Adipose tissue (tissue), 3 donors: ENCODE data around the gene EVI5L. TPM values are rescaled to one million over a fixed set of nuclear protein-coding genes. Genes with fewer than 3 reads are reported as not detected.

Source experiments
- H3K27ac ChIP-seq: one replicate; pipeline ENCODE4 v1.5.1; 2013; ENCODE audit warnings: low read depth, low read length
- WGBS, 3 donors: extraction: QIAGEN DNeasy Blood & Tissue Kit; methylation state at CpG; one replicate each; pipeline ENCODE4 v1.1.7; 2013; 5-methylcytosine and 5-hydroxymethylcytosine counted together
- polyA plus RNA-seq, 3 donors: library from polyadenylated mRNA; stranded (reverse); fragments of 200-250 nt; gene quantifications; one replicate each; pipeline ENCODE4 v1.2.3, GENCODE V29; 2013
- donor health status: healthy with polysubstance abuse.
- donor health status: Bipolar disorder and iron deficiency.
- donor health status: healthy.

Gene EVI5L
- polyA plus RNA-seq, 3 donors, result 3.9 to 10.2 (median 8.4) TPM

DNA sequence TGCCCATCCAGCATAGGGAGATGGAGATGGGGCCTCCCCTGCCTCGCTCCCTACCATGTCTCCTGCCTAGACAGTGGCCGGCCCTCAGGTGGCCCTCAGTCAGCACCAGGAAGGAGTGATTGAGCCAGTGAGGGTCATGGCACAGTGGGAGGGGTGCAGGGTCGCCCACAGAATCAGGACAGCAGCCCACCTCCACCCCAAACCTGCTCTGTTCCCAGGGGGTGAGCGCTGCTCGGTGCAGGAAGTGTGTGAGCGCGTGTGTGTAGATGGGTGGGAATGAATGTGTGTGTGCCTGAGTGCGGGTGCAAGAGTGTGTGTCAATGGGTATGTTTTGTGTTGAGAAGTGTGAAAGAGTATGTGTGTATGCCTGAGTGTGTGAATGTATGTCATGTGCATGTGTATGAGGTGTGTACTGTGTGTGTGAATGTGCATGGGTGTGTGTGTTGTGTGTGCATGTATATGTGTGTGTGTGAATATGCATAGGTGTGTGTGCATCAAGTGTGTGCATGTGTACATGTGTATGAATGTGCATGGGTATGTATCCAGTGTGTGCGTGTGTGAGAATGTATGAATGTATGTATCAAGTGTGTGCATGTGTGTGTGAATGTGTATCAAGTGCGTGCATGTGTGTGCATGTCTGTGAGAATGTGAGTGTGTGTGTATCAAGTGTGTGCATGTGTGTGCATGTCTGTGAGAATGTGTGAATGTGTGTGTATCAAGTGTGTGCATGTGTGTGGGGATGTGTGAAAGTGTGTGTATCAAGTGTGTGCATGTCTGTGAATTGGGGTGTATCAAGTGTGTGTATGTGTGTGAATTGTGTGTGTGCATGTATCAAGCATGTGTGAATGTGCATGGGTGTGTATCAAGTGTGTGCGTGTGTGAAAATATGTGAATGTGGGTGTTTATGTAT is 12.0 kb downstream of the EVI5L start:
- 88 to 91% (median 88%) methylated on average over 11 of the region's 11 CpGs for WGBS, 3 donors
- H3K27ac ChIP-seq, result no peak overlapping the region

- WGBS, 3 donors, result 94 to 98% (median 98%) methylated on average over 12 of the region's 12 CpGs
- H3K27ac ChIP-seq, result no peak overlapping the region
Observed at GRCh38 chr19:7842661-7843294, 12.8 kb downstream of the EVI5L start.

- no peak overlapping the region for H3K27ac ChIP-seq
- 87 to 90% (median 89%) methylated on average over 6 of the region's 6 CpGs for WGBS, 3 donors
Observed at GRCh38 chr19:7843521-7843920, 13.5 kb downstream of the EVI5L start.

GRCh38 chr19:7844405-7844804 is 14.4 kb downstream of the EVI5L start:
- WGBS, 3 donors, result 78 to 94% (median 90%) methylated on average over 5 of the region's 5 CpGs

DNA sequence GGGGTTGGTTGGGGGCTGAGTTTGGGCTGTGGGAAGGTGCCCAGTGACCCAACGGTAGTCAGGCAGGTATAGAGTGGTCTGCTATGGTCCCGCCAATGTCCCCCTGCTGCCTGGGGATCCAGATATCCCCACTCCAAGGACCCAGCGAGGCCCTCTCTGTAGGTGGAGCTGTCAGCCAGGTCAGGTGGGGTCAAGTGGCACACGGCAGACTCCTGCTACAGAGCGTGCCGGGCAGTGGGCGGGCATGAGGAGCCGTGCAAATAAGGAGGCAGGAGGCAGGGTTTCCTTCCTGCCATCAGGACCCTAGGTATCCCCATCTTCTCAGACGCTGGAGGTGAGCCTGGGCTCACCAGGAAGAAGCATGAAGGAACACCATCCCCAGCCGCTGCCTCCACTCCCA is 14.9 kb downstream of the EVI5L start:
- 85 to 90% (median 86%) methylated on average over 9 to 10 of the region's 10 CpGs for WGBS, 3 donors
- no peak overlapping the region for H3K27ac ChIP-seq

More at GRCh38 chr19:7844405-7844804, 14.4 kb downstream of the EVI5L start:
- no peak overlapping the region for H3K27ac ChIP-seq

DNA sequence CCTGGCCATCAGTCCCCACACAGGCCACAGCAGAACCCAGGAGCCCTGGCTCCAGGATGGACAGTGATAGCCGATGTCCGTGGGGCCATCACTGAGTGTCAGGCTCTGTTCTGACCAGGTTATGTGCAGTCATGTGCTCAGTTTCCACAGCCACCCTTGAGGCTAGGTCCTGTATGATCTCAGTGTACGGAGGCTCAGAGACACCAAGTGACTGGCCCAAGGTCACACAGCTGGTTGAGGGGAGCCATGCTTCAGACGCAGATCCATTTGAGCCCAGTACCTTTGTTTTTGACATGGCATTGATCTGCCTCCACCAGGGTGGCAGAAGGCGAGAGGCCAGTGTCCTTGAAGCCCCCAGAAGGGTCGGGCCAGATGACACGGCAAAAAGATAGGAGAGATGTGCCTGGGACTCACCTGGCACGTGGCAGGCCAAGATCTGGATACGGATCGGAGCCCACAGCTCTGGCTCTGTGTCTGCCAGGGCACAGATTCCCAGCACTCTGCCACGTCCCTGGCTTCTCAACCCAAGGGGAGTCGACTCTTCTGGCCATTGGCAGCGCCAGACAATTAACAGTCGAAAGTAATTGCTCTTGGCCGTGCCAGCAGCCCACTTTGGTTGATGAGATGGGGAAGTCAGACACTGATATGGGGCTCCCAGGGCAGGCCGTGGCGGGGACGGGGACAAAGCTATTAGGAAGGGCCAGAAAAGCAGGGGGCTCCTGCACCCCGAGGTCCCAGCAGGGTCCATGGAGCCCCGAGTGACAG is 15.6 kb downstream of the EVI5L start:
- WGBS, 3 donors, result 89 to 90% (median 89%) methylated on average over 19 to 20 of the region's 20 CpGs
- H3K27ac ChIP-seq, result no peak overlapping the region

- WGBS, 3 donors, result 80 to 93% (median 83%) methylated on average over 19 of the region's 19 CpGs
- H3K27ac ChIP-seq, result no peak overlapping the region
Observed at GRCh38 chr19:7846155-7846646, 16.2 kb downstream of the EVI5L start.

DNA sequence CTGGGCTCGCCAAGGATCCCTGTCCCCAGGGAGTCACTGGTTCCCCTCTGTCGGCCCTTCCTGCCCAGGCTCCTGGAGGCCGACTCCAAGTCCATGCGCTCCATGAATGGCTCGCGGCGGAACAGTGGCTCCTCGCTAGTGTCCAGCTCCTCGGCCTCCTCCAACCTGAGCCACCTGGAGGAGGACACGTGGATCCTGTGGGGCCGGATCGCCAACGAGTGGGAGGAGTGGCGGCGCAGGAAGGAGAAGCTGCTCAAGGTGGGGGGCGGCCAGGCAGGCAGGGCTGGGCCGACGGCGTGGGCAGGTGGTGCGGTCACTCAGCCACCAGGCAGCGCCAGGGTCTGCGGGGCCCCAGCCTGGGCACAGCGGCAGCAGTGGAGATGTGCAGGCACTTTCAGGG is 17.6 kb downstream of the EVI5L start:
- H3K27ac ChIP-seq, result no peak overlapping the region
- 91 to 92% (median 92%) methylated on average over 23 of the region's 23 CpGs for WGBS, 3 donors

DNA sequence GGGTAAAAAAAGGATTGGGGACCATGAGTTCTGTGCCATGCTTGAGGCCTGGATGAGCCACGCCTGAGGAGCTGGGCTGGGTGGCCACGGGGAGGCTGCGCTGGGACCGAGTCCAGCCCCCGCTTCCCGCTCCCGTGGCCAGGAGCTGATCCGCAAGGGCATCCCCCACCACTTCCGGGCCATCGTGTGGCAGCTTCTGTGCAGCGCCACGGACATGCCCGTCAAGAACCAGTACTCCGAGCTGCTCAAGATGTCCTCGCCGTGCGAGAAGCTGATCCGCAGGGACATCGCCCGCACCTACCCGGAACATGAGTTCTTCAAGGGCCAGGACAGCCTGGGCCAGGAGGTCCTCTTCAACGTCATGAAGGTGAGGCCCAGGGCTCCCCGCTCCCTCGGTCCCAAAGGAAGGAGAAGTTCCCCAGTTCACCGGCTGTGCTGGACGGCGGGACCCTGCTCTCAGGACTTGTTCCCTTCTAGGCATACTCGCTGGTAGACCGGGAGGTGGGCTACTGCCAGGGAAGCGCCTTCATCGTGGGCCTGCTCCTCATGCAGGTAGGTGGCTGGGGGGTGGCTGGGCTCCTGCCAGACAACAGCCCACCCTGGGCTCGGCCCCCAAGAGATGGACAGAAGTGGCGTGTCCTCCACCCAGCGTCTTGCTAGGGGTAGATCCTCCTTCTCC is 18.9 kb downstream of the EVI5L start:
- whole genome bisulfite sequencing, 3 donors, result 92 to 93% (median 92%) methylated on average over 33 to 34 of the region's 34 CpGs
- no peak overlapping the region for H3K27ac ChIP-seq

GRCh38 chr19:7849631-7849999 is 19.6 kb downstream of the EVI5L start:
- no peak overlapping the region for H3K27ac ChIP-seq
- 90 to 97% (median 91%) methylated on average over 9 of the region's 9 CpGs for WGBS, 3 donors

DNA sequence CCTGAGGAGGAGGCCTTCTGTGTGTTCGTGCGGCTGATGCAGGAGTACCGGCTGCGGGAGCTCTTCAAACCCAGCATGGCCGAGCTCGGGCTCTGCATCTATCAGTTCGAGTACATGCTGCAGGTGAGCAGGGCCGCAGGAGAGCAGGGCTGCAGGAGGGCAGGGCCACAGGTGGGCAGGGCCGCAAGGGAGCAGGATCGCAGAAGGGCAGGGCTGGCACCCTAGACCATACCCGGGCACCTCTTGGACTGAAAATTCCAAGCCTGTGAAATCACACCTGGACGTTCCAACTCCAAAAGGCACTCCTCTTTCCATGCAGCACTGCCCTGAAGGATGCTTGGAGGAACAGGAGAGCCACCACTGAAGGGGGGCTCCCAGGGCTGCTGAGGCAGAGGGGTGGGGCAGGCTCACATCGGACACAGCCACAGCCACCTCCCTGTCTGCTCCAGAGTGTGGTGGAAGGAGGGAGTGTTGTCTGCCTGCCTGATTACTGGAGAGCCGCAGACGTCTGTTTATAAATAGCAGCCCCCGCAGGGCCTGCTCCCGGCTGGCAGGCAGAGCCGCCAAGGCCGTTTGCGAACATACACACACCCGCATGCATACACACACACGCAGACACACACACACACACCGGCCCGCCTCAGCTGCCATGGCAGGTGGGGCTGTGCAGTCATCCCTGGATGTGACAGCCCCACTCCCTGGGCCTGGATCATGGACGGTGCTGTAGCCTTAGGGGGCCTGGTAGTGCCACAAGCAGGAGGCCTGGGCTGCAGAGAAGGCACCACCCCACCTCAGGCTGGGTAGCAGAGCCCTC is 20.2 kb downstream of the EVI5L start:
- 73 to 82% (median 75%) methylated on average over 24 to 25 of the region's 25 CpGs for WGBS, 3 donors
- H3K27ac ChIP-seq, result no peak overlapping the region

DNA sequence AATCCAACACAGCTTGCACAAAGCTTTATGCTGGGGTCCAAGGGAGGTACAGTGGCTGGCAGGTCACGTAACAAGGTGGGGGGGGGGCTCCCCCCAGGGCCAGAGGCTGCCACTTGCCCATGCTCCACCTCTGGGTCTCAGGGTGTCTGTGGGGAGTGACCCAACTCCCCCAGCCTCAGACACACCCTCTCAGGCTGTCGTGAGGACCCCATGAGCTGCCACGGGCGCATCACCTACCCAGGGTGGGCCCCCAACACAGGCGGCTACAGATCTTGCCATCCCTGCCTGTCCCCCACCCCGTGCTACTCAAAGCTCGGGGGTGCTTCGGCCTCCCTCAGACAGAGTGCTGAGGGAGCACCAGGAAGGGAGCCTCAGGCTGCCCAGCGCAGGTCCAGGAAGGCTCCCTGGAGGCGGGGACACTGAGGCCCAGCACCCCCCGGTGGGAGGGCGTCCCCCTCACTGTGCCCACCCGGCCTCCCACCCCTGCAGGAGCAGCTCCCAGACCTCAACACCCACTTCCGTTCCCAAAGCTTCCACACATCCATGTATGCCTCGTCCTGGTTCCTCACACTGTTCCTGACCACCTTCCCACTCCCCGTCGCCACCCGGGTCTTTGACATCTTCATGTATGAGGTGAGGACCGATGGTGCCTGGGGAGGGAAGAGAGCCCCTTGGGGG is 21.1 kb downstream of the EVI5L start:
- WGBS, 3 donors, result 83 to 91% (median 88%) methylated on average over 18 to 19 of the region's 19 CpGs
- H3K27ac ChIP-seq, result no peak overlapping the region

DNA sequence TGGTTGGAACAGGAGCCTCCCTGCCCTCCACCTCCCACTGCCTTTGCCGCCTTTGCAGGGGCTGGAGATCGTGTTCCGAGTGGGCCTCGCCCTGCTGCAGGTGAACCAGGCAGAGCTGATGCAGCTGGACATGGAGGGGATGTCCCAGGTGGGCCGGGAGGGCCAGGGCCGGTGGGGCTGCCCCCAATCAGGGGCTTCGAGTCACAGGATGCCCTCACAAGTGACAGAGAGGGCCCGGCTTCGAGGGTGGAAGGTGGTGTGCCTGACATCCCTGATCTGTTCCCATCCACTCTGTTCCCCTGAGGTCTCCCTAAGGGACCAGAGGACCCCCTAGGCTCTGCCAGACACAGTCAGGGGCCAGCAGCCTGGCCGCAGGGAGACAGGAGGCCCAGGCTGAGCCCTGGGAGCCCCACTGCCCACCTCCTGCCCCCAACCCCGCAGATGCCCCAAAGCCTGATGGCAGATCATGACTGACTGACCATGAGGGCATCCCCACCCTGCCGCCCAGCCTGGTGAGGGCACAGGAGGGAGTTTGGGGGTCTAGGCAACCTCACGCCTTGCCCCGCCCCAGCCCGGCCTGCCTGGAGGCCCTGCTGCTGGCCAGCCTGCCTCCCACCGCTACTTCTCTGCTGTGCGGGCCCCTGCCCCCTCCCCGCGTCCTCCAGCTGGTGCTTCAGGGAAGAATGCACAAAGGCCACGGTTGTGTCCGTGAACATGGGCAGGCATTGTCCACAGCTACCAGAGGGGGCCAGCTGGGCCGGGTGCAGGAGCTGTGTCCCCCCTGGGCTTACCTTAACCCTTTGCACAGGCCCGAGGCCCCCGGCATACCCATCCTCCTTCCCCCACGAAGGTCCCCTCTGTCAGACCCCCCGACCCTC is 21.8 kb downstream of the EVI5L start:
- no peak overlapping the region for H3K27ac ChIP-seq

GRCh38 chr19:7852851-7853769 is 23.1 kb downstream of the EVI5L start:
- H3K27ac ChIP-seq, result no peak overlapping the region
- 19 to 34% (median 31%) methylated on average over 45 of the region's 45 CpGs for WGBS, 3 donors

More for the DNA sequence above, 21.8 kb downstream of the EVI5L start:
- 89 to 91% (median 90%) methylated on average over 23 to 26 of the region's 26 CpGs for WGBS, 3 donors

GRCh38 chr19:7853770-7854128 is 23.7 kb downstream of the EVI5L start:
- WGBS, 3 donors, result 53 to 91% (median 87%) methylated on average over 12 of the region's 12 CpGs
- H3K27ac ChIP-seq, result no peak overlapping the region
